HCT116 (cell line): ENCODE data around the gene SLC2A4. TPM values are rescaled to one million over a fixed set of nuclear protein-coding genes. Genes with fewer than 3 reads are reported as not detected.

Source experiments
- ATAC-seq: fragments of 200-7000 bp; cut with Tn5 transposase; 2 replicates; pipeline ENCODE4 v1.9.1; 2020; ENCODE audit warnings: mild to moderate bottlenecking, moderate library complexity
- BruUV-seq: library from RNA; stranded (reverse); fragments of 400-500 nt; replicated peaks from 2 replicates; lab custom pipeline; 2021; lab: Mats Ljungman, UMichigan
- CTCF ChIA-PET: fragments of 300-600 bp; sonication (Branson Sonifier 250); formaldehyde crosslinking; loops from one replicate; lab custom pipeline; 2021; ENCODE audit warnings: antibody characterized with exemption; lab: Charles Lee
- POLR2A ChIA-PET: fragments of 300-600, 350-600 bp; sonication (Branson Sonifier 250); formaldehyde crosslinking; loops from one replicate; lab custom pipeline; 2021; ENCODE audit warnings: antibody characterized with exemption; lab: Charles Lee
- RAD21 ChIA-PET, 2 experiments: fragments of 300-600 bp; sonication (Branson Sonifier 250); formaldehyde crosslinking; loops; one replicate each; lab custom pipeline; 2023; ENCODE audit warnings: low total read pairs in 2 of 2; ENCODE audit not compliant: uncharacterized antibody in 2 of 2, unreplicated experiment in 2 of 2, low non-redundant PET in 1 of 2; lab: Charles Lee
- DNase-seq: peaks from one replicate; pipeline ENCODE4 v3.0.0-alpha.2; 2010; ENCODE audit warnings: low read depth, low spot score
- H2AFZ ChIP-seq: fragments of 200-600 bp; shearing (Covaris generic), sonication (generic); 2 replicates; pipeline ENCODE4 v1.6.1; 2017; ENCODE audit warnings: low read depth, mixed run types, mixed read lengths, antibody characterized with exemption, low read length; ENCODE audit not compliant: poor library complexity, severe bottlenecking
- H3K27ac ChIP-seq: 2 replicates; pipeline ENCODE4 v1.5.1; 2012; ENCODE audit warnings: low read depth, low read length
- H3K27me3 ChIP-seq: fragments of 200-600 bp; sonication (generic); 2 replicates; pipeline ENCODE4 v1.6.1; 2016; ENCODE audit warnings: mixed run types, low read length, mixed read lengths; ENCODE audit not compliant: insufficient read depth
- H3K36me3 ChIP-seq, 2 experiments: fragments of 200-500 bp in 1 of 2; fragments of 200-600 bp in 1 of 2; sonication (Bioruptor generic) in 1 of 2; sonication (generic) in 1 of 2; 2 replicates each; pipeline versions ENCODE4 v1.5.1 to v1.6.1; 2014 to 2016; ENCODE audit warnings: low read length in 2 of 2, inconsistent platforms in 1 of 2, mixed read lengths in 1 of 2, mixed run types in 1 of 2; ENCODE audit not compliant: insufficient read depth in 2 of 2, control insufficient read depth in 1 of 2
- H3K4me1 ChIP-seq, 2 experiments: fragments of 200-600 bp in 1 of 2; sonication (generic) in 1 of 2; 2 replicates each; pipeline versions ENCODE4 v1.5.1 to v1.6.1; 2012 to 2017; ENCODE audit warnings: low read length in 2 of 2, inconsistent platforms in 1 of 2, mild to moderate bottlenecking in 1 of 2, mixed read lengths in 1 of 2, mixed run types in 1 of 2, moderate library complexity in 1 of 2; ENCODE audit not compliant: insufficient read depth in 2 of 2, control insufficient read depth in 1 of 2
- H3K4me2 ChIP-seq: fragments of 200-600 bp; sonication (generic); 2 replicates; pipeline ENCODE4 v1.6.1; 2017; ENCODE audit warnings: mixed run types, low read length, mixed read lengths
- H3K4me3 ChIP-seq, 2 experiments: fragments of 200-600 bp in 1 of 2; sonication (generic) in 1 of 2; replicated peaks in 1 of 2; 2 replicates each; pipeline ENCODE4 v1.5.1; 2011 to 2016; ENCODE audit warnings: low read length in 2 of 2, control low read depth in 1 of 2, low read depth in 1 of 2, mild to moderate bottlenecking in 1 of 2, mixed read lengths in 1 of 2, mixed run types in 1 of 2
- H3K79me2 ChIP-seq: fragments of 200-600 bp; sonication (generic); 2 replicates; pipeline ENCODE4 v1.6.1; 2017; ENCODE audit warnings: mild to moderate bottlenecking, mixed run types, low read length, moderate library complexity, mixed read lengths; ENCODE audit not compliant: insufficient read depth
- H3K9ac ChIP-seq: fragments of 200-600 bp; sonication (generic); 2 replicates; pipeline ENCODE4 v1.6.1; 2016; ENCODE audit warnings: low read length, mixed read lengths
- H3K9me2 ChIP-seq: fragments of 200-600 bp; sonication (generic), shearing (Covaris generic); 2 replicates; pipeline ENCODE4 v1.6.1; 2017; ENCODE audit warnings: mixed run types, mild to moderate bottlenecking, moderate library complexity; ENCODE audit not compliant: insufficient read depth
- H3K9me3 ChIP-seq, 2 experiments: fragments of 200-500 bp in 1 of 2; fragments of 200-600 bp in 1 of 2; sonication (Bioruptor generic) in 1 of 2; sonication (generic) in 1 of 2; 2 replicates each; pipeline ENCODE4 v1.6.1; 2014 to 2017; ENCODE audit warnings: low read length in 2 of 2, mixed read lengths in 2 of 2, inconsistent platforms in 1 of 2, low read depth in 1 of 2, mild to moderate bottlenecking in 1 of 2, mixed run types in 1 of 2, moderate library complexity in 1 of 2; ENCODE audit not compliant: control insufficient read depth in 1 of 2, insufficient read depth in 1 of 2
- H4K20me1 ChIP-seq: fragments of 200-600 bp; sonication (generic), shearing (Covaris generic); 2 replicates; pipeline ENCODE4 v1.6.1; 2017; ENCODE audit warnings: mixed run types, mild to moderate bottlenecking, moderate library complexity; ENCODE audit not compliant: insufficient read depth
- CBX3 ChIP-seq: IDR thresholded peaks from 2 replicates; pipeline ENCODE4 v1.6.1; 2012; ENCODE audit warnings: low read depth
- CEBPB ChIP-seq: IDR thresholded peaks from 2 replicates; pipeline ENCODE4 v1.6.1; 2012; ENCODE audit warnings: low read depth
- CTCF ChIP-seq, 3 experiments: fragments of 200-600 bp in 1 of 3; sonication (generic) in 1 of 3; IDR thresholded peaks in 2 of 3; conservative IDR thresholded peaks in 1 of 3; 2 replicates each; pipeline ENCODE4 v1.5.1; 2012 to 2017; ENCODE audit warnings: low read depth in 2 of 3, low read length in 2 of 3, antibody characterized with exemption in 1 of 3, borderline replicate concordance in 1 of 3, control low read depth in 1 of 3, mild to moderate bottlenecking in 1 of 3, mixed read lengths in 1 of 3, mixed run types in 1 of 3, moderate library complexity in 1 of 3; ENCODE audit not compliant: insufficient read depth in 1 of 3
- EGR1 ChIP-seq: IDR thresholded peaks from 2 replicates; pipeline ENCODE4 v1.6.1; 2012; ENCODE audit warnings: low read depth
- ELF1 ChIP-seq: IDR thresholded peaks from 2 replicates; pipeline ENCODE4 v1.6.1; 2012; ENCODE audit warnings: low read depth, borderline replicate concordance
- EZH2 ChIP-seq: fragments of 200-600 bp; sonication (generic); IDR thresholded peaks from 2 replicates; pipeline ENCODE4 v1.6.1; 2017; ENCODE audit warnings: antibody characterized with exemption, mixed run types
- EZH2phosphoT487 ChIP-seq: fragments of 200-600 bp; IDR thresholded peaks from 2 replicates; pipeline ENCODE4 v1.6.1; 2018; ENCODE audit warnings: antibody characterized with exemption, borderline replicate concordance
- FOSL1 ChIP-seq: IDR thresholded peaks from 2 replicates; pipeline ENCODE4 v1.6.1; 2012; ENCODE audit warnings: low read depth
- JUND ChIP-seq: IDR thresholded peaks from 2 replicates; pipeline ENCODE4 v1.6.1; 2012
- POLR2A ChIP-seq: IDR thresholded peaks from 2 replicates; pipeline ENCODE4 v1.7.0; 2011; ENCODE audit warnings: borderline replicate concordance; ENCODE audit not compliant: insufficient read depth, insufficient read length; ENCODE audit errors: extremely low read depth
- POLR2AphosphoS5 ChIP-seq: IDR thresholded peaks from 2 replicates; pipeline ENCODE4 v1.6.1; 2011; ENCODE audit warnings: mild to moderate bottlenecking, low read depth, low read length, moderate library complexity
- RAD21 ChIP-seq: IDR thresholded peaks from 2 replicates; pipeline ENCODE4 v1.6.1; 2012; ENCODE audit warnings: low read depth, mild to moderate bottlenecking
- SIN3A ChIP-seq: IDR thresholded peaks from 2 replicates; pipeline ENCODE4 v1.6.1; 2012; ENCODE audit warnings: low read depth
- SP1 ChIP-seq: IDR thresholded peaks from 2 replicates; pipeline ENCODE4 v1.6.1; 2012; ENCODE audit warnings: low read depth
- SRF ChIP-seq: IDR thresholded peaks from 2 replicates; pipeline ENCODE4 v1.6.1; 2012; ENCODE audit warnings: low read depth
- TCF7L2 ChIP-seq: IDR thresholded peaks from 2 replicates; pipeline ENCODE4 v1.7.0; 2011; ENCODE audit warnings: borderline replicate concordance, inconsistent platforms; ENCODE audit not compliant: insufficient read depth, insufficient read length; ENCODE audit errors: extremely low read depth
- YY1 ChIP-seq: IDR thresholded peaks from 2 replicates; pipeline ENCODE4 v1.6.1; 2011; ENCODE audit warnings: low read length, low read depth, moderate library complexity, mild to moderate bottlenecking; ENCODE audit not compliant: insufficient replicate concordance; ENCODE audit errors: extremely low read depth
- ZBTB33 ChIP-seq: IDR thresholded peaks from 2 replicates; pipeline ENCODE4 v1.6.1; 2011; ENCODE audit warnings: mild to moderate bottlenecking, low read length, moderate library complexity; ENCODE audit not compliant: insufficient replicate concordance; ENCODE audit errors: extremely low read depth
- ZFX ChIP-seq: fragments of 450-650 bp; IDR thresholded peaks from 2 replicates; pipeline ENCODE4 v1.6.1; 2017
- ZNF274 ChIP-seq: fragments of 200-500 bp; sonication (Bioruptor generic); IDR thresholded peaks from 2 replicates; pipeline ENCODE4 v1.6.1; 2014; ENCODE audit warnings: mild to moderate bottlenecking, low read depth, low read length, inconsistent platforms
- intact Hi-C: fragments of 100-400 bp; cut with micrococcal nuclease; formaldehyde crosslinking; loops from 2 replicates; pipeline ENCODE4 v1.10.0; 2022
- total RNA-seq: library from RNA; stranded (reverse); gene quantifications from one replicate; pipeline ENCODE4 v1.2.1, GENCODE V29; 2021; ENCODE audit not compliant: unreplicated experiment

SLC2A4 gene
- total RNA-seq, 1 experiment from 2014 or later: 2.5 TPM

- ATAC-seq: no peak
- Histone ChIP-seq H3K79me2 (peaks cover 41% of the 10 kb centered on the region), H2AFZ (no peak overlapping the region), H3K4me3 (peak overlapping the region; percentile 81 to 96), H4K20me1 (peaks cover 18% of the 10 kb centered on the region), H3K4me2 (peak overlapping the region; percentile 96), H3K9ac (peak overlapping the region; percentile 90), H3K27me3 (no peaks in the 10 kb centered on the region), H3K27ac (peak overlapping the region; percentile 93), H3K9me2 (no peaks in the 10 kb centered on the region), H3K36me3 (peaks cover 24 to 49% of the 10 kb centered on the region in 2 experiments), H3K4me1 (peaks cover 19 to 43% of the 10 kb centered on the region in 2 experiments), H3K9me3 (no peaks in the 10 kb centered on the region)
- TF ChIP-seq TCF7L2 (no peak), CBX3 (no peak), EGR1 (no peak), SP1 (no peak), FOSL1 (no peak), RAD21 (no peak), POLR2AphosphoS5 (no peak), EZH2phosphoT487 (no peak), POLR2A (no peak), CEBPB (no peak), ZNF274 (no peak), YY1 (no peak), ZFX (no peak), EZH2 (no peak), SRF (no peak), JUND (no peak), ELF1 (no peak), ZBTB33 (no peak), CTCF (IDR thresholded peaks at IDR 0.05 in 2 of 3, conservative IDR thresholded peaks at IDR 0.05 in 1 of 3; ENCODE audit: borderline replicate concordance in 1 of 3, insufficient read depth in 1 of 3, low read depth in 2 of 3, low read length in 2 of 3) (no peak), SIN3A (no peak)
- ChIA-PET RAD21 (no interaction called here), CTCF (interaction anchor here (0.5 to 1.4 kb wide), 2 partner anchors 14 kb away, joined by 5 read pairs; partner anchors contain the start of gene NEURL4), POLR2A (no interaction called here)
- DNase-seq: no peak
- intact Hi-C loops: no loop called here
- BruUV-seq: no TSS peak
Observed at GRCh38 chr17:7315570-7316235, 34.2 kb downstream of the SLC2A4 start.
